WTC11 (cell line): ENCODE data around the gene RXRA. TPM values are rescaled to one million over a fixed set of nuclear protein-coding genes. Genes with fewer than 3 reads are reported as not detected.

ENCODE experiments used
- ATAC-seq: fragments of 200-7000 bp; cut with Tn5 transposase; 2 replicates; pipeline ENCODE4 v1.10.0; 2021; ENCODE audit warnings: mild to moderate bottlenecking, moderate library complexity
- CTCF ChIA-PET: fragments of 300-600 bp; sonication (Branson Sonifier 250); formaldehyde crosslinking; loops from one replicate; lab custom pipeline; 2021; ENCODE audit warnings: antibody characterized with exemption; lab: Charles Lee
- POLR2A ChIA-PET: fragments of 350-600 bp; sonication (Branson Sonifier 250); formaldehyde crosslinking; loops from one replicate; lab custom pipeline; 2021; ENCODE audit warnings: antibody characterized with exemption; lab: Charles Lee
- DNase-seq: peaks from one replicate; pipeline ENCODE4 v3.0.0; 2021; ENCODE audit warnings: low spot score
- H3K27ac Mint-ChIP-seq: 2 replicates; pipeline ENCODE4 v1.8.0; 2021; ENCODE audit warnings: mixed read lengths
- H3K27me3 Mint-ChIP-seq: 2 replicates; pipeline ENCODE4 v1.8.0; 2021; ENCODE audit warnings: low read depth, mild to moderate bottlenecking, moderate library complexity, mixed read lengths
- H3K36me3 Mint-ChIP-seq: 2 replicates; pipeline ENCODE4 v1.8.0; 2021; ENCODE audit warnings: mixed read lengths
- H3K4me1 Mint-ChIP-seq: 2 replicates; pipeline ENCODE4 v1.8.0; 2022; ENCODE audit warnings: mixed read lengths
- H3K4me3 Mint-ChIP-seq: 2 replicates; pipeline ENCODE4 v1.8.0; 2021; ENCODE audit warnings: mild to moderate bottlenecking, moderate library complexity, mixed read lengths
- H3K9me3 Mint-ChIP-seq: 2 replicates; pipeline ENCODE4 v1.8.0; 2021; ENCODE audit warnings: mixed read lengths
- CREB1 ChIP-seq: sonication (generic); formaldehyde crosslinking; IDR thresholded peaks from 2 replicates; pipeline ENCODE4 v1.8.0; 2023; ENCODE audit warnings: mild to moderate bottlenecking, missing genetic modification reagents
- E2F4 ChIP-seq: sonication (generic); formaldehyde crosslinking; IDR thresholded peaks from 2 replicates; pipeline ENCODE4 v1.8.1; 2022; ENCODE audit warnings: low read depth, mild to moderate bottlenecking, moderate library complexity, missing genetic modification reagents, borderline replicate concordance
- FOXJ3 ChIP-seq: sonication (generic); formaldehyde crosslinking; IDR thresholded peaks from 2 replicates; pipeline ENCODE4 v1.9.0; 2021; ENCODE audit warnings: missing genetic modification reagents, mild to moderate bottlenecking, borderline replicate concordance
- HMGXB4 ChIP-seq: sonication (generic); formaldehyde crosslinking; IDR thresholded peaks from 2 replicates; pipeline ENCODE4 v1.8.1; 2023; ENCODE audit warnings: mild to moderate bottlenecking, moderate library complexity, missing genetic modification reagents
- IRF1 ChIP-seq: sonication (generic); formaldehyde crosslinking; IDR thresholded peaks from 2 replicates; pipeline ENCODE4 v1.8.0; 2023; ENCODE audit warnings: missing genetic modification reagents
- KAT7 ChIP-seq: sonication (generic); formaldehyde crosslinking; IDR thresholded peaks from 2 replicates; pipeline ENCODE4 v1.8.1; 2023; ENCODE audit warnings: missing genetic modification reagents, mild to moderate bottlenecking, borderline replicate concordance
- MLX ChIP-seq: sonication (generic); formaldehyde crosslinking; IDR thresholded peaks from 2 replicates; pipeline ENCODE4 v1.8.1; 2023; ENCODE audit warnings: mild to moderate bottlenecking, missing genetic modification reagents, moderate library complexity
- NFATC4 ChIP-seq: fragments of 250-450 bp; sonication (Bioruptor Pico); IDR thresholded peaks from 2 replicates; pipeline ENCODE4 v1.9.0; 2021; ENCODE audit warnings: mild to moderate bottlenecking
- NR2C2 ChIP-seq: sonication (generic); formaldehyde crosslinking; IDR thresholded peaks from 2 replicates; pipeline ENCODE4 v1.8.0; 2022; ENCODE audit warnings: mild to moderate bottlenecking, missing genetic modification reagents
- PRDM15 ChIP-seq: sonication (generic); formaldehyde crosslinking; IDR thresholded peaks from 2 replicates; pipeline ENCODE4 v1.8.0; 2022; ENCODE audit warnings: missing genetic modification reagents
- SP1 ChIP-seq: sonication (generic); formaldehyde crosslinking; conservative IDR thresholded peaks from 2 replicates; pipeline ENCODE4 v1.8.1; 2022; ENCODE audit warnings: missing genetic modification reagents
- ZNF263 ChIP-seq: sonication (generic); formaldehyde crosslinking; IDR thresholded peaks from 2 replicates; pipeline ENCODE4 v1.8.1; 2022; ENCODE audit warnings: low read depth, mild to moderate bottlenecking, moderate library complexity, missing genetic modification reagents
- ZNF281 ChIP-seq: sonication (generic); formaldehyde crosslinking; IDR thresholded peaks from 2 replicates; pipeline ENCODE4 v1.8.0; 2023; ENCODE audit warnings: mild to moderate bottlenecking, missing genetic modification reagents
- ZNF425 ChIP-seq: fragments of 250-450 bp; sonication (Bioruptor Pico); conservative IDR thresholded peaks from 2 replicates; pipeline ENCODE4 v1.9.0; 2021; ENCODE audit warnings: mild to moderate bottlenecking
- ZNF532 ChIP-seq: fragments of 250-450 bp; sonication (Bioruptor Pico); IDR thresholded peaks from 2 replicates; pipeline ENCODE4 v1.9.0; 2021; ENCODE audit warnings: mild to moderate bottlenecking, borderline replicate concordance
- ZSCAN18 ChIP-seq: fragments of 250-450 bp; sonication (Bioruptor Pico); IDR thresholded peaks from 2 replicates; pipeline ENCODE4 v2.1.2; 2022; ENCODE audit warnings: mild to moderate bottlenecking, moderate library complexity
- total RNA-seq: library from RNA; stranded (reverse); gene quantifications from 3 replicates; pipeline ENCODE4 v1.2.3, GENCODE V29; 2021

The RXRA gene
- total RNA-seq, 1 experiment from 2014 or later: 27.5 TPM

GRCh38 chr9:134331186-134332025 is 5.2 kb downstream of the RXRA start:
- ChIA-PET POLR2A (no interaction called here), CTCF (no interaction called here)
- no peaks in the 10 kb centered on the region for H3K27me3 Mint-ChIP-seq
- TF ChIP-seq ZNF263 (CRISPR knock-in tag): no peak
- no peak for TF ChIP-seq KAT7 (CRISPR knock-in tag)
- TF ChIP-seq HMGXB4 (CRISPR knock-in tag): no peak
- TF ChIP-seq NR2C2 (CRISPR knock-in tag): no peak
- TF ChIP-seq PRDM15 (CRISPR knock-in tag): no peak
- TF ChIP-seq SP1 (CRISPR knock-in tag): no peak
- no peak for TF ChIP-seq ZNF532
- TF ChIP-seq NFATC4 (CRISPR knock-in tag): no peak
- no peak for TF ChIP-seq ZSCAN18 (CRISPR knock-in tag)
- TF ChIP-seq FOXJ3 (CRISPR knock-in tag): no peak
- TF ChIP-seq IRF1 (CRISPR knock-in tag): no peak
- TF ChIP-seq E2F4: no peak
- no peak for TF ChIP-seq MLX (CRISPR knock-in tag)
- no peak for TF ChIP-seq CREB1 (CRISPR knock-in tag)
- TF ChIP-seq ZNF425 (CRISPR knock-in tag): no peak
- TF ChIP-seq ZNF281 (CRISPR knock-in tag): no peak
- H3K4me1 Mint-ChIP-seq: peaks cover 25% of the 10 kb centered on the region
- H3K27ac Mint-ChIP-seq: peak overlapping the region; percentile 76
- H3K4me3 Mint-ChIP-seq: no peak overlapping the region
- no peak for DNase-seq
- H3K36me3 Mint-ChIP-seq: no peaks in the 10 kb centered on the region
- H3K9me3 Mint-ChIP-seq: no peaks in the 10 kb centered on the region
- ATAC-seq: no peak
